IPS-18c (cell line): ENCODE measurements around the gene PPM1N.

ENCODE experiments used
- H3K4me3 ChIP-seq: 2 replicates; pipeline ENCODE4 v1.7.0; 2013; ENCODE audit warnings: low read depth, mild to moderate bottlenecking, low read length, moderate library complexity; ENCODE audit not compliant: insufficient read depth
- H3K9me3 ChIP-seq: one replicate; pipeline ENCODE4 v1.6.1; 2013; ENCODE audit warnings: mild to moderate bottlenecking, low read length, moderate library complexity; ENCODE audit not compliant: control insufficient read depth, insufficient read depth

PPM1N gene

GRCh38 chr19:45468803-45469131, 29.5 kb upstream of the PPM1N start:
- peak overlapping the region; percentile 82 for H3K4me3 ChIP-seq
- no peaks in the 10 kb centered on the region for H3K9me3 ChIP-seq

DNA sequence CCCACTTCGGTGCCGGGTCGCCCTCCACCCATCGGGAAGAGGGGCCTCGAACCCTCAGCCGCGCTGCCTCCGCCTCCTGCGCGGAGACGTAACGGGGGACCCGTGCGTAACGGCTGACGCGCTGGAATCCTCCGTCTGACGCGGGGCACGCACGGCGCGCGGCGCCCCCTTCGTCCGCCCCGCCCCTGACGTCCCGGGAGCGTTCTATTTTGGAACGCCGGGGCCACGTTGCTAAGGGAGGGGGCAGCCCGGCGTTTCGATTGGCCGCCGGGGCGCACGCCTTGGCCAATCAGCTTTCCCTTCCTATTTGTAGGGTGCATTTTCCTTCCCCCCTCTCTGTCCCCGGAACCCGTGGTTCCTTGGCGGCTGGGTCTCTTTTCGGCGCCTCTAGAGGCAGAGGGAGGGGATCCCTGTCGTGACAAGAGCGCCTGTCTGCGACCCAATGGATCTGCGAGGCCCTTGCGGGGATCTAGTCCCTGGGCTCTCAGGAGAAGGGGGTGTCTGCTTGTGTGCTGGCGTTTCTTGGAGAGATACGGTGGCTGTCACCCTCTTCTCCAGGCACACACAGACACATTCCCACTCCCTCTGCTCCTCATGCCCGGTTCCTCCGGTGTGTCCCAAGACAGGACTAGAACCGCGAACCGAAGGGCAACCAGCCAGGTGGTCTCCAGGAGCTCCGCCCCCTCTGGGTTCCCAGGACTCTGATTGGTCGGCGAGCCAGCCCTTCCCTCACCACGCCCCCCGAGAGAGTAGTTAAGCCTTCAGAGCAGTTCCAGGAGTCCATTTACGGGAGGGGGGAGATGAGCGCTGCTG, 28.9 kb upstream of the PPM1N start:
- peak overlapping the region; percentile 82 for H3K4me3 ChIP-seq
- no peaks in the 10 kb centered on the region for H3K9me3 ChIP-seq

GRCh38 chr19:45469945-45470761, 28.1 kb upstream of the PPM1N start:
- peak overlapping the region; percentile 70 for H3K4me3 ChIP-seq

GRCh38 chr19:45470762-45471081, 27.5 kb upstream of the PPM1N start:
- Histone ChIP-seq H3K4me3 (no peak overlapping the region), H3K9me3 (no peaks in the 10 kb centered on the region)

More at GRCh38 chr19:45469945-45470761, 28.1 kb upstream of the PPM1N start:
- no peaks in the 10 kb centered on the region for H3K9me3 ChIP-seq

DNA sequence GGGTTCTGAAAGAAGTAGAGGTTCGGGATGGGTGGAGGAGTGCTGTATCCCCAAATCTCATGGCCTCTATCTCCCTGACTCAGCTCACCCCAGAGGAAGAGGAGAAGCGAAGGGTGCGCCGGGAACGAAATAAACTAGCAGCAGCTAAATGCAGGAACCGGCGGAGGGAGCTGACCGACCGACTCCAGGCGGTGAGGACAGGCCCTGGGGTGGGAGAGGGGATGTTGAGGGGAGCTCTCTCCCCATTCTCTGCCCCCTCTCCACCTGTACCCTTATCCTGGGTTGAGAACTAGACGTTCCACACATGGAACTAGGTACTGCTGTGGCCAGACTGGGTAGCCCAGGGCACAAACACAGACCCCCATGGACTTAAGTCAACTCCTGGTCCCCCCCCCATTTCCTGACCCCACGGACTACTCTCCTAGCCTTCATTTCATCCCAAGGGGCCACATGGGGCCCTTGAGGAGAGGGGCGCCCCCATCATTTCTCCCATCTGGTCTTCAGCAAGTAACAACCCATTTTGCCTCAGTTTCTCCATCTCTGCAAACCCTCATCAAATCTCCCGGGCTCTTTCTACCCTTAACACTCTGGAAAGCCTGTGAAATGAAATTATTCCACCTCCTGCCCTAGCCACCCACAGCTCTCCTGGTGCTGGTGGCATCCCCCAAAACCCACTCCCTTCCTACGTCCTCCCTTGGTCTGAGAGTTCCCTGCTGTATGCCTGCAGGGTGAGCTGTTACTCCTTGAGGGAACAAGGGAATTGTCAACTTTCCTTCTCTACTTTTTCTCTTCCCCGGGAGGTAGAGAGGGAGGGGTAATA, 26.9 kb upstream of the PPM1N start:
- Histone ChIP-seq H3K4me3 (no peak overlapping the region), H3K9me3 (no peaks in the 10 kb centered on the region)

- Histone ChIP-seq H3K4me3 (peak overlapping the region; percentile 53; the same call in 1 of the 2 replicates), H3K9me3 (no peaks in the 10 kb centered on the region)
These were observed 26.2 kb upstream of the PPM1N start for GRCh38 chr19:45471931-45472562.

DNA sequence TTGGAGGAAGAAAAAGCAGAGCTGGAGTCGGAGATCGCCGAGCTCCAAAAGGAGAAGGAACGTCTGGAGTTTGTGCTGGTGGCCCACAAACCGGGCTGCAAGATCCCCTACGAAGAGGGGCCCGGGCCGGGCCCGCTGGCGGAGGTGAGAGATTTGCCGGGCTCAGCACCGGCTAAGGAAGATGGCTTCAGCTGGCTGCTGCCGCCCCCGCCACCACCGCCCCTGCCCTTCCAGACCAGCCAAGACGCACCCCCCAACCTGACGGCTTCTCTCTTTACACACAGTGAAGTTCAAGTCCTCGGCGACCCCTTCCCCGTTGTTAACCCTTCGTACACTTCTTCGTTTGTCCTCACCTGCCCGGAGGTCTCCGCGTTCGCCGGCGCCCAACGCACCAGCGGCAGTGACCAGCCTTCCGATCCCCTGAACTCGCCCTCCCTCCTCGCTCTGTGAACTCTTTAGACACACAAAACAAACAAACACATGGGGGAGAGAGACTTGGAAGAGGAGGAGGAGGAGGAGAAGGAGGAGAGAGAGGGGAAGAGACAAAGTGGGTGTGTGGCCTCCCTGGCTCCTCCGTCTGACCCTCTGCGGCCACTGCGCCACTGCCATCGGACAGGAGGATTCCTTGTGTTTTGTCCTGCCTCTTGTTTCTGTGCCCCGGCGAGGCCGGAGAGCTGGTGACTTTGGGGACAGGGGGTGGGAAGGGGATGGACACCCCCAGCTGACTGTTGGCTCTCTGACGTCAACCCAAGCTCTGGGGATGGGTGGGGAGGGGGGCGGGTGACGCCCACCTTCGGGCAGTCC, 25.5 kb upstream of the PPM1N start:
- H3K9me3 ChIP-seq: no peaks in the 10 kb centered on the region
- H3K4me3 ChIP-seq: peak overlapping the region; percentile 53

GRCh38 chr19:45473367-45473681, 24.9 kb upstream of the PPM1N start:
- H3K9me3 ChIP-seq: no peaks in the 10 kb centered on the region
- no peak overlapping the region; the same call in 1 of the 2 replicates for H3K4me3 ChIP-seq

GRCh38 chr19:45473682-45474605, 24.3 kb upstream of the PPM1N start:
- no peak overlapping the region for H3K4me3 ChIP-seq
- no peaks in the 10 kb centered on the region for H3K9me3 ChIP-seq

DNA sequence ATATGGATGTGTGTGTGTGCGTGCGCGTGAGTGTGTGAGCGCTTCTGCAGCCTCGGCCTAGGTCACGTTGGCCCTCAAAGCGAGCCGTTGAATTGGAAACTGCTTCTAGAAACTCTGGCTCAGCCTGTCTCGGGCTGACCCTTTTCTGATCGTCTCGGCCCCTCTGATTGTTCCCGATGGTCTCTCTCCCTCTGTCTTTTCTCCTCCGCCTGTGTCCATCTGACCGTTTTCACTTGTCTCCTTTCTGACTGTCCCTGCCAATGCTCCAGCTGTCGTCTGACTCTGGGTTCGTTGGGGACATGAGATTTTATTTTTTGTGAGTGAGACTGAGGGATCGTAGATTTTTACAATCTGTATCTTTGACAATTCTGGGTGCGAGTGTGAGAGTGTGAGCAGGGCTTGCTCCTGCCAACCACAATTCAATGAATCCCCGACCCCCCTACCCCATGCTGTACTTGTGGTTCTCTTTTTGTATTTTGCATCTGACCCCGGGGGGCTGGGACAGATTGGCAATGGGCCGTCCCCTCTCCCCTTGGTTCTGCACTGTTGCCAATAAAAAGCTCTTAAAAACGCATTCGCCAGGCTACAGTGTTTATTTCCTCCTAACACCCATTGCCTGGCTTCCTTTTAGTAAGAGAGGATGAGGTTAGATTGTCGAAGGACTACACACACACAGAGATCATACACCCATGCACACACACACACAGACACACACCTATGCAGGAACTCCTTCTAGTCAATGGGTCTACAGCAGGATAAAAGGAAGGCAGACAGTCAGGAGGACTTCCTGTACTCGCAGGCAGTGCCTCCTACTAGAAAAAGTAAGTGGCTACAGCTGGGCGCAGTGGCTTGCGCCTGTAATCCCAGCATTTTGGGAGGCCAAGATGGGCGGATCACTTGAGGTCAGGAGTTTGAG, 23.4 kb upstream of the PPM1N start:
- H3K4me3 ChIP-seq: no peak overlapping the region

GRCh38 chr19:45475537-45476291, 22.5 kb upstream of the PPM1N start:
- H3K9me3 ChIP-seq: no peaks in the 10 kb centered on the region
- no peak overlapping the region for H3K4me3 ChIP-seq

More for the DNA sequence above, 23.4 kb upstream of the PPM1N start:
- no peaks in the 10 kb centered on the region for H3K9me3 ChIP-seq

DNA sequence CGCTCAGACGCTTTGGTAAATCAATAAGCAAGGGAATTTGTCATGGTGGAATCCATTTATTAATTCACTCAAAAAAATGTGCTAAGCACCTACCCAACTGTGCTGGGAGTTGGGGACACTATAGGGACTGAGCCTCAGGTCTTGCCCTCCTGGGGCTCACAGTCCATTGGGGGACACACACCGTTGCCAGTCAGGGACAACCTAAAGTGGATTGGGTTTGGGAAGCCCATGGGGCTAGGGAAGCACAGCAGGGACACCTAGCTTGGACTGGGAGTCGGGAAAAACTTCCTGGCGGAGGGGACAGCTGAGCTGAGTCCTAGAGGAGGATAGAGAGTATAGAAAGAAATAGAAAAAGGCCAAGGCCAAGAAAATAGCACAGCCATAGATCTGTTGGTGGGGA, 21.9 kb upstream of the PPM1N start:
- no peaks in the 10 kb centered on the region for H3K9me3 ChIP-seq
- no peak overlapping the region for H3K4me3 ChIP-seq

GRCh38 chr19:45477186-45477585, 21.1 kb upstream of the PPM1N start:
- H3K9me3 ChIP-seq: no peaks in the 10 kb centered on the region
- H3K4me3 ChIP-seq: no peak overlapping the region

GRCh38 chr19:45477713-45478453, 20.4 kb upstream of the PPM1N start:
- Histone ChIP-seq H3K9me3 (no peaks in the 10 kb centered on the region), H3K4me3 (peak overlapping the region; percentile 46)
